ENCODE data around the gene CPVL.

The CPVL gene

DNA sequence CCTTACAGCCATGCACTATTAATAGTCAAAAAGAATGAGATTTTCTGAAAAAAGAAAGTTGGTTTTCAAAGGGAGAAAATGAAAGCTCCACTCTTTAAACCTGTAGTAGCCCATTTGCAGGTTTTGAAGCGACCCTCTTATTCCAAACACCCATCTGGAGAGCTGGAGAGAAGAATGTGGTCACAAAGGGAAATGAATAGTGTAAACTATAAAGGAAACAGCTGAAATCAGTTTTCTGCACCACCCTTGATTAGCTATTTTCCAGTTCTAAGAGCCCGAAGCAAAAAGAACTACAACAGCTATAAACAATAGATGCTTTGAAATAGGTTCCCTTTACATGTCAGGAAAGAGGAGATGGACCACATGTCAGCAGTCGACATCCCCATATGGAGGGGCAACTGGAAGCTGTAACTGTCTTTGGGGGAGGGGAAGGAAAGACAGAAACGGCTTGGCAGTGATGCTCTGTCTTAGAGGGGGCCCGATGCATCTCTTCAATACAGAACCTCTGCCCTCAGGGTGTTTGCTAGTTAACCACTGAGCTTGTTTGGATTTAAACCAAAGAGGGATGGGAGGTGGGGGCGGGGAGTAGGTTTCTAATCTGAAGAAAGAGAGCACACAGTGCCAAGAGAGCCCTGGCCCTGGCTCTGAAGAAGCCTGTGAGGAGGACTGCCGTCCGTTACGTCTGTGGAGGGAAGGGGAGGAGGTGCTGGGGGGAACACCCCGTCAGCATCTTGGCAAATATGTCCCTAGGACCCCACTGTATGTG lies 55.3 kb downstream of the CPVL start:
- no peak for DNase-seq (ENCODE audit: low spot score)
- Histone ChIP-seq H3K27ac (ENCODE audit: poor library complexity, severe bottlenecking) (no peak overlapping the region), H3K4me3 (ENCODE audit: severe bottlenecking) (no peak overlapping the region), H3K36me3 (ENCODE audit: low read depth) (no peaks in the 10 kb centered on the region), H3K4me1 (ENCODE audit: insufficient read depth, poor library complexity, severe bottlenecking) (no peaks in the 10 kb centered on the region), H3K27me3 (ENCODE audit: insufficient read depth, poor library complexity, severe bottlenecking) (no peaks in the 10 kb centered on the region), H3K9me3 (ENCODE audit: severe bottlenecking) (no peaks in the 10 kb centered on the region)
- ATAC-seq (ENCODE audit: low read depth) = no peak
- TF ChIP-seq, protein P1, sequence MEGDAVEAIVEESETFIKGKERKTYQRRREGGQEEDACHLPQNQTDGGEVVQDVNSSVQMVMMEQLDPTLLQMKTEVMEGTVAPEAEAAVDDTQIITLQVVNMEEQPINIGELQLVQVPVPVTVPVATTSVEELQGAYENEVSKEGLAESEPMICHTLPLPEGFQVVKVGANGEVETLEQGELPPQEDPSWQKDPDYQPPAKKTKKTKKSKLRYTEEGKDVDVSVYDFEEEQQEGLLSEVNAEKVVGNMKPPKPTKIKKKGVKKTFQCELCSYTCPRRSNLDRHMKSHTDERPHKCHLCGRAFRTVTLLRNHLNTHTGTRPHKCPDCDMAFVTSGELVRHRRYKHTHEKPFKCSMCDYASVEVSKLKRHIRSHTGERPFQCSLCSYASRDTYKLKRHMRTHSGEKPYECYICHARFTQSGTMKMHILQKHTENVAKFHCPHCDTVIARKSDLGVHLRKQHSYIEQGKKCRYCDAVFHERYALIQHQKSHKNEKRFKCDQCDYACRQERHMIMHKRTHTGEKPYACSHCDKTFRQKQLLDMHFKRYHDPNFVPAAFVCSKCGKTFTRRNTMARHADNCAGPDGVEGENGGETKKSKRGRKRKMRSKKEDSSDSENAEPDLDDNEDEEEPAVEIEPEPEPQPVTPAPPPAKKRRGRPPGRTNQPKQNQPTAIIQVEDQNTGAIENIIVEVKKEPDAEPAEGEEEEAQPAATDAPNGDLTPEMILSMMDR (IDR thresholded peaks at IDR 0.05; ENCODE audit: poor library complexity, severe bottlenecking) = no peak

DNA sequence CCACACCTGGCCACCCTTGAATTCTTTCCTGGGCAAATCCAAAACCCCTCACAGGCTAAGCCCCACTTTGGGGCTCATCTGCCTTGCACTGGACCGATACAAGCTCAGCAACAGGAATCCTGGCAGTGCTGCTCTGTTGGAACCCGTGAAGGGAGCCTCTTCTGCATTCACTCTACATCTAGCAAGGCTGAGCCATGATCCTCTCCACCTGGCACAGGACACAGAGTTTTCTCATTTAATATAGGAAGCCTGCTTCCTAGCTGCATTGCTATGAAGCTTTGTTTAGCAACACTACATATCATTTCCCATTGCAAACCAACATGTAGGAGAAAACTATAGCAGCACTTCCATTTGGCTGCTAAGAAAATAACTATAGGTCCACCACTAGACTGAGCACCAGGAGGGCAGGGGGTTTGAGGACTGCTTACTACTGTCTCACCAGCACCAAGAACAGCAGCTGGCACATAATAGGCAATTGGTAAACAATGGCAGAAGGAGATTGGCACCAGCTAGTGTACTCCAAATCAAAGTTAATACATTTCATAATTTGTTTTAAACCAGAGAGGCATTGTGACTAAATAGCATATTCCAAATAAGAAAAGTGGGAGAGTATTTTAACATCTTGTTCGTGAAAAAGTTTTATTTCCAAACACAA lies 56.1 kb downstream of the CPVL start:
- no peaks in the 10 kb centered on the region for H3K27me3 ChIP-seq (ENCODE audit: insufficient read depth, poor library complexity, severe bottlenecking)
- H3K9me3 ChIP-seq (ENCODE audit: severe bottlenecking) = no peaks in the 10 kb centered on the region
- DNase-seq (ENCODE audit: low spot score) (no peak), ATAC-seq (ENCODE audit: low read depth) (no peak)
- no peak overlapping the region for H3K4me3 ChIP-seq (ENCODE audit: severe bottlenecking)
- no peaks in the 10 kb centered on the region for H3K4me1 ChIP-seq (ENCODE audit: insufficient read depth, poor library complexity, severe bottlenecking)
- H3K36me3 ChIP-seq (ENCODE audit: low read depth) = no peaks in the 10 kb centered on the region
- H3K27ac ChIP-seq (ENCODE audit: poor library complexity, severe bottlenecking) = no peak overlapping the region
- TF ChIP-seq, protein P1 (IDR thresholded peaks at IDR 0.05; ENCODE audit: poor library complexity, severe bottlenecking) = no peak

DNA sequence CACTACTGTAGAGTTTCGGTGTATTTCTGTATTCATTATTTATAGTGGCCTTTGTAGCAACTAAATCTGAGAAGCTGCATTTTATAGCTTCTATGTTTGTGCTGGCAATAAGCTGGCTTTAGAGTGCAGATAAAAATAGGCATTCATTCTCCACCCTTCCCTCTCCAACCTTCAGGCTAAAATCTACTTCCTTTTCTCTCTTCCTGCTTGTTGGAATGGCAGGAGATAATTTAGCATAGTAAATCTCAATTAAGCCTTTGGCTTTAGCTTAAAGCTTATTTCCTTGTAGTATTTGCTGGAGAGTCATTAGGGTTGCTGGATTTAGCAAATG lies 58.5 kb downstream of the CPVL start:
- DNase-seq (ENCODE audit: low spot score) = no peak
- Histone ChIP-seq H3K4me3 (ENCODE audit: severe bottlenecking) (no peak overlapping the region), H3K36me3 (ENCODE audit: low read depth) (no peaks in the 10 kb centered on the region), H3K9me3 (ENCODE audit: severe bottlenecking) (no peaks in the 10 kb centered on the region), H3K4me1 (ENCODE audit: insufficient read depth, poor library complexity, severe bottlenecking) (no peaks in the 10 kb centered on the region), H3K27ac (ENCODE audit: poor library complexity, severe bottlenecking) (no peak overlapping the region), H3K27me3 (ENCODE audit: insufficient read depth, poor library complexity, severe bottlenecking) (no peaks in the 10 kb centered on the region)
- ATAC-seq (ENCODE audit: low read depth) = no peak
- TF ChIP-seq, protein P1 (IDR thresholded peaks at IDR 0.05; ENCODE audit: poor library complexity, severe bottlenecking) = no peak

DNA sequence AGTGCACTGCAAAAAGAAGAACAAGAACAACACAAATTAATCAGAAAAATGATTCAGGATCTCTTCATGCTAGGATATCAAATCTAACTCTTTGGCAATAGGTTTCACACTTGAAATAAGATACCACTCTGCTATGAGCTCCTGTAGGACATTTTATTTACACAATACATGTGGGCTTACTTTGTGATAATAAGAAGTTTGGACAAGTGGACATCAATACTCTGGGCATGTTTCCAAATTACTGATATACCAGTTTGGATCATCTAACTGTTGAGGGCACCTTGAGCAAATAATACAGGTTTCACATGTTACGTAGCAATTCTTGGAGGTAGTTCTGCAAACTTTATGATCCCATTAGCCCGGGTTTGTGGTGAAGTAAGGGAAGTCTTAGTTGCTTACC lies 59.8 kb downstream of the CPVL start:
- ATAC-seq (ENCODE audit: low read depth) = no peak
- no peaks in the 10 kb centered on the region for H3K9me3 ChIP-seq (ENCODE audit: severe bottlenecking)
- no peak overlapping the region for H3K4me3 ChIP-seq (ENCODE audit: severe bottlenecking)
- no peak for DNase-seq (ENCODE audit: low spot score)
- H3K27ac ChIP-seq (ENCODE audit: poor library complexity, severe bottlenecking) = no peak overlapping the region
- no peaks in the 10 kb centered on the region for H3K36me3 ChIP-seq (ENCODE audit: low read depth)
- H3K4me1 ChIP-seq (ENCODE audit: insufficient read depth, poor library complexity, severe bottlenecking) = no peaks in the 10 kb centered on the region
- TF ChIP-seq, protein P1 (IDR thresholded peaks at IDR 0.05; ENCODE audit: poor library complexity, severe bottlenecking) = no peak
- H3K27me3 ChIP-seq (ENCODE audit: insufficient read depth, poor library complexity, severe bottlenecking) = no peaks in the 10 kb centered on the region

DNA sequence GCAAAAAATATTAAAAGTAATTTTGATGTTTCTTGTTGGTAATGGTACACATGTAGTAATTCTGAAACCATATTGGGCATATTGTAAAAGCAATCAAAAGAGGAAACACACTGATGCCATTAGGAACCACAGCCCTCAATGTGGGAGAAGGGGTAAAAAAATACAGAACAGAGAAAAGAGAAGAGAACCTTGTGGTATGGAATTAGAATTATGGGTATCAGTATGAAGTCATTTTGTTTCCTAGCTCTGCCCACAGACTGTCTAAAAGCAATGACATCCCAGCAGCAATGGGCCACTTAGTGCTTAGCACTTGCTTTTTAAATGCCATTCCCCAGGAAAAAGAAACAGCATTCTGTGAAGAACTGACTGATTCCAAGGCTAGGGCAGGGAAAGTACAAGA lies 61.5 kb downstream of the CPVL start:
- TF ChIP-seq, protein P1 (IDR thresholded peaks at IDR 0.05; ENCODE audit: poor library complexity, severe bottlenecking) = no peak
- H3K9me3 ChIP-seq (ENCODE audit: severe bottlenecking) = no peaks in the 10 kb centered on the region
- no peak for ATAC-seq (ENCODE audit: low read depth)
- H3K4me1 ChIP-seq (ENCODE audit: insufficient read depth, poor library complexity, severe bottlenecking) = no peaks in the 10 kb centered on the region
- no peaks in the 10 kb centered on the region for H3K27me3 ChIP-seq (ENCODE audit: insufficient read depth, poor library complexity, severe bottlenecking)
- H3K36me3 ChIP-seq (ENCODE audit: low read depth) = no peaks in the 10 kb centered on the region
- no peak overlapping the region for H3K27ac ChIP-seq (ENCODE audit: poor library complexity, severe bottlenecking)
- DNase-seq (ENCODE audit: low spot score) = no peak
- no peak overlapping the region for H3K4me3 ChIP-seq (ENCODE audit: severe bottlenecking)

All from RWPE2 (cell line).